Ovary (tissue), 3 donors: ENCODE measurements around the gene SMAP2.

ENCODE experiments used
- CTCF ChIP-seq, 3 donors: fragments of 450-650 bp in 2 of 3; fragments of 200-600 bp in 1 of 3; IDR thresholded peaks; one replicate each; pipeline versions ENCODE4 v1.5.1 to v1.8.0; 2016 to 2022; ENCODE audit warnings: antibody characterized with exemption in 3 of 3, mild to moderate bottlenecking in 1 of 3
- EP300 ChIP-seq: sonication (generic); formaldehyde crosslinking; IDR thresholded peaks from one replicate; pipeline ENCODE4 v1.6.1; 2017; ENCODE audit warnings: antibody characterized with exemption
- donor health status: DM: no; HTN: no; CAD: no.

GRCh38 chr1:40407453-40407852 is 33.9 kb downstream of the SMAP2 start:
- TF ChIP-seq EP300 (no peak), CTCF (IDR thresholded peaks at IDR 0.05) (no peak)
